HT1080 (cell line): ENCODE data around the gene NABP2. TPM values are rescaled to one million over a fixed set of nuclear protein-coding genes. Genes with fewer than 3 reads are reported as not detected.
"Not testable (repeated sequence)": the region's sequence is repeated elsewhere in the genome, so short reads cannot be mapped to it uniquely, and the experiment has no call there.

ENCODE experiments used
- DNase-seq: peaks from one replicate; pipeline ENCODE4 v3.0.0-alpha.2; 2015; ENCODE audit warnings: low read depth
- total RNA-seq: library from RNA; depleted of rRNA; stranded (reverse); fragments of >200 nt; shearing (Covaris generic); gene quantifications from 2 replicates; pipeline ENCODE4 v1.2.3, GENCODE V29; 2014; rRNA removed

NABP2 gene
- total RNA-seq, 1 experiment from 2014 or later = 77.9 TPM

DNA sequence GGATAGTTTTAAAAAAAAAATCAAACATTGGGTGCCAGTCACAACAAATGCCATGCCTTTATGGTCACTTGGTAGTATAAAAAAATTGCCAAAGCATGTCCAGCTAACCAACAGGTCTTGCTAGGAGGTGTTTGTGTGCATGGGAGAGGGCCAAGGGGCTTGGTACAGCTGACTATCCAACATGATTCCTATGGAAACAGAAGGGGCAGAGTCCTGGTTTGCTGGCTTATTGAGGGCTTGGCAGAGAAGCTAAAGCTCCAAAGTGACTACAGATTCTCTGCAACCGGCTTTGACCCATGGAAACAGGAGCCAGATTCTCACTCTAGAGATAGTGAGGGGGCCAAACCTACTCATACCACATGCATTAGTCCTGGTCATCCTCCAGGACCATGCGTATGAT, 48.3 kb downstream of the NABP2 start:
- not testable (repeated sequence) for DNase-seq

DNA sequence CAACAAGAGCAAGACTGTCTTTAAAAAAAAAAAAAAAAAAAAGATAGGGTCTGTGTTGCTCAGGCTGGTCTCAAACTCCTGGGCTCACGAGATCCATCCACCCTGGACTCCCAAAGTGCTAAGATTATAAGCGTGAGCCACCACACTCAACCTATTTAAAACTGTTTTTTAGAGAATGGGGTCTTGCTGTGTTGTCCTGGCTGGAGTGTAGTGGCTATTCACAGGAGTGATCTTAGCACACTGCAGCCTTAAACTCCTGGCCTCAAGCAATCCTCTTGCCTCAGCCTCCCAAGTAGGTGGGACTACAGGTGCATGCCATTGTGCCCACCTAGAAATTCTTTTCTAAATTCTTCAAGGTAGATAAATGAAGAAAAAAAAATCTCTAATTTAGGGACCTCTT, 50.2 kb downstream of the NABP2 start:
- no peak for DNase-seq

DNA sequence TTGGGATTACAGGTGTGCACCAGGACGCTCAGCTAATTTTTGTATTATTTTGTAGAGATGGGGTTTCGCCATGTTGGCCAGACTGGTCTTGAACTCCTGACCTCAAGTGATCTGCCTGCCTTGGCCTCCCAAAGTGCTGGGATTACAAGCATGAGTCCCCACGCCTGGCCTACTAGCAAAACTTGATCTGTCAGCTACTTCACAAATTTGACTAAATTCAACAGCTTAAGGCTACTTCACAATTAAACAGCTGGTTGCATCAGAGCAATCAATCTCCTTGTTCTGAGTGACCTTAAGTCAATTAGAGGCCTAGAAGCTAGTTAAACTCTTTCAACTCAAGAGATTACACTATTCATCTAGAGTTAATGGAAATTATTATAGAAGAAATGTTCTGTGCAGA, 54.8 kb downstream of the NABP2 start:
- DNase-seq = no peak

Other genes with a start within 250 kb of the NABP2 start
- gene SUOX, start 227.1 kb upstream of the NABP2 start, total RNA-seq = 15.7 and 15.9 TPM in 2 replicates
- 0.80 and 1.9 TPM in 2 replicates for gene IKZF4, start 203.3 kb upstream of the NABP2 start, total RNA-seq
- gene RPS26, start 182.4 kb upstream of the NABP2 start, total RNA-seq = 855 and 1,056 TPM in 2 replicates
- 1.2 and 1.4 TPM in 2 replicates for gene ERBB3, start 144.2 kb upstream of the NABP2 start, total RNA-seq
- 526 and 607 TPM in 2 replicates for gene PA2G4, start 119.8 kb upstream of the NABP2 start, total RNA-seq
- gene RPL41, start 107.7 kb upstream of the NABP2 start, total RNA-seq = 3,633 and 5,394 TPM in 2 replicates
- 2.7 and 5.6 TPM in 2 replicates for gene ZC3H10, start 106.1 kb upstream of the NABP2 start, total RNA-seq
- 134 and 140 TPM in 2 replicates for gene ESYT1, start 96.1 kb upstream of the NABP2 start, total RNA-seq
- 127 and 137 TPM in 2 replicates for gene MYL6B, start 71.8 kb upstream of the NABP2 start, total RNA-seq
- gene MYL6, start 66.0 kb upstream of the NABP2 start, total RNA-seq = 1,272 and 2,138 TPM in 2 replicates
- 36.8 and 44.3 TPM in 2 replicates for gene SMARCC2, start 34.9 kb upstream of the NABP2 start, total RNA-seq
- 59.7 and 67.7 TPM in 2 replicates for gene RNF41, start 2.4 kb upstream of the NABP2 start, total RNA-seq
- gene SLC39A5, start 5.7 kb downstream of the NABP2 start, total RNA-seq = 0.71 TPM in 1 of 2 replicates, not detected in the other
- gene ANKRD52, start 34.0 kb downstream of the NABP2 start, total RNA-seq = 18.8 and 26.3 TPM in 2 replicates
- 18.3 and 19.4 TPM in 2 replicates for gene COQ10A, start 42.6 kb downstream of the NABP2 start, total RNA-seq
- 122 and 174 TPM in 2 replicates for gene CS, start 76.0 kb downstream of the NABP2 start, total RNA-seq
- 72.2 and 85.4 TPM in 2 replicates for gene CNPY2, start 91.6 kb downstream of the NABP2 start, total RNA-seq
- gene PAN2, start 109.7 kb downstream of the NABP2 start, total RNA-seq = 10.0 and 16.9 TPM in 2 replicates
- 0.43 TPM in 1 of 2 replicates, not detected in the other for gene IL23A, start 114.5 kb downstream of the NABP2 start, total RNA-seq
- gene STAT2, start 135.8 kb downstream of the NABP2 start, total RNA-seq = 32.7 and 33.1 TPM in 2 replicates
- not detected in 2 replicates for gene APOF, start 138.5 kb downstream of the NABP2 start, total RNA-seq
- gene TIMELESS, start 225.1 kb downstream of the NABP2 start, total RNA-seq = 17.5 and 21.3 TPM in 2 replicates
- not detected in 2 replicates for gene MIP, start 230.3 kb downstream of the NABP2 start, total RNA-seq
- gene SPRYD4, start 244.2 kb downstream of the NABP2 start, total RNA-seq = 2.3 and 2.9 TPM in 2 replicates